GM12891 (cell line): Measurements from ENCODE around the gene RYR1.

Experiments
- PAX5 ChIP-seq: IDR thresholded peaks from 2 replicates; pipeline ENCODE4 v1.6.1; 2011; ENCODE audit warnings: low read length, moderate library complexity, mild to moderate bottlenecking; ENCODE audit not compliant: insufficient read depth, severe bottlenecking
- POLR2A ChIP-seq: IDR thresholded peaks from 2 replicates; pipeline ENCODE4 v1.6.1; 2011; ENCODE audit warnings: low read depth, low read length, control low read depth
- POLR2AphosphoS5 ChIP-seq: IDR thresholded peaks from 2 replicates; pipeline ENCODE4 v1.6.1; 2011; ENCODE audit warnings: low read depth, low read length, control low read depth
- POU2F2 ChIP-seq: IDR thresholded peaks from 2 replicates; pipeline ENCODE4 v1.6.1; 2011; ENCODE audit warnings: low read depth, mild to moderate bottlenecking, control low read depth, low read length, moderate library complexity
- SPI1 ChIP-seq: IDR thresholded peaks from 2 replicates; pipeline ENCODE4 v1.6.1; 2011; ENCODE audit warnings: low read depth, low read length, control low read depth
- TAF1 ChIP-seq: IDR thresholded peaks from 2 replicates; pipeline ENCODE4 v1.6.1; 2011; ENCODE audit warnings: low read depth, low read length, control low read depth

- TF ChIP-seq POLR2A (no peak), TAF1 (no peak), POLR2AphosphoS5 (no peak), SPI1 (no peak), PAX5 (no peak), POU2F2 (no peak)
These were observed 39.0 kb upstream of the RYR1 start for GRCh38 chr19:38394488-38394887.
